Measurements from ENCODE around the gene RALA.

Gene RALA

GRCh38 chr7:39753823-39754325 lies 130.5 kb downstream of the RALA start:
- Mint-ChIP-seq H3K36me3 (ENCODE audit: low read depth) (peaks cover 60% of the 10 kb centered on the region), H3K9me3 (peaks cover 58% of the 10 kb centered on the region), H3K27ac (no peak overlapping the region), H3K4me1 (peaks cover 29% of the 10 kb centered on the region), H3K27me3 (ENCODE audit: low read depth, poor library complexity) (peaks cover 3% of the 10 kb centered on the region), H3K4me3 (no peak overlapping the region)
- TF ChIP-seq CTCF (IDR thresholded peaks at IDR 0.05), result no peak
- no peak for DNase-seq

GRCh38 chr7:39754326-39755120 lies 131.2 kb downstream of the RALA start:
- Mint-ChIP-seq H3K36me3 (ENCODE audit: low read depth) (peaks cover 67% of the 10 kb centered on the region), H3K27me3 (ENCODE audit: low read depth, poor library complexity) (no peaks in the 10 kb centered on the region), H3K4me1 (peaks cover 29% of the 10 kb centered on the region), H3K27ac (peak overlapping the region; percentile 97), H3K4me3 (peak overlapping the region; percentile 42), H3K9me3 (peaks cover 62% of the 10 kb centered on the region)
- TF ChIP-seq CTCF (IDR thresholded peaks at IDR 0.05), result no peak
- peak; percentile 38 for DNase-seq

GRCh38 chr7:39757604-39758003 lies 134.2 kb downstream of the RALA start:
- TF ChIP-seq CTCF (IDR thresholded peaks at IDR 0.05), result no peak
- Mint-ChIP-seq H3K27me3 (ENCODE audit: low read depth, poor library complexity) (peaks cover 3% of the 10 kb centered on the region), H3K27ac (no peak overlapping the region), H3K36me3 (ENCODE audit: low read depth) (peaks cover 71% of the 10 kb centered on the region), H3K9me3 (peaks cover 57% of the 10 kb centered on the region), H3K4me1 (peaks cover 28% of the 10 kb centered on the region), H3K4me3 (no peak overlapping the region)
- DNase-seq, result no peak
